Epithelial cell of proximal tubule (primary cell): ENCODE results near the gene EMID1. TPM values are rescaled to one million over a fixed set of nuclear protein-coding genes. Genes with fewer than 3 reads are reported as not detected.

ENCODE experiments used
- DNase-seq: peaks from one replicate; pipeline ENCODE4 v3.0.0-alpha.2; 2011; ENCODE audit warnings: low read depth
- H3K4me3 ChIP-seq: 2 replicates; pipeline ENCODE4 v1.5.1; 2011; ENCODE audit warnings: low read depth, mild to moderate bottlenecking, low read length
- total RNA-seq: library from RNA; depleted of rRNA; stranded (reverse); fragments of >200 nt; gene quantifications from 2 replicates; pipeline ENCODE4 v1.2.3, GENCODE V29; 2015
- TF ChIP-seq, protein P1 (sequence below): conservative IDR thresholded peaks from 2 replicates; pipeline ENCODE4 v1.5.1; 2012; ENCODE audit warnings: low read depth, mild to moderate bottlenecking, low read length

The EMID1 gene
- total RNA-seq, 1 donor from 2014 or later, result 0.17 TPM

DNA sequence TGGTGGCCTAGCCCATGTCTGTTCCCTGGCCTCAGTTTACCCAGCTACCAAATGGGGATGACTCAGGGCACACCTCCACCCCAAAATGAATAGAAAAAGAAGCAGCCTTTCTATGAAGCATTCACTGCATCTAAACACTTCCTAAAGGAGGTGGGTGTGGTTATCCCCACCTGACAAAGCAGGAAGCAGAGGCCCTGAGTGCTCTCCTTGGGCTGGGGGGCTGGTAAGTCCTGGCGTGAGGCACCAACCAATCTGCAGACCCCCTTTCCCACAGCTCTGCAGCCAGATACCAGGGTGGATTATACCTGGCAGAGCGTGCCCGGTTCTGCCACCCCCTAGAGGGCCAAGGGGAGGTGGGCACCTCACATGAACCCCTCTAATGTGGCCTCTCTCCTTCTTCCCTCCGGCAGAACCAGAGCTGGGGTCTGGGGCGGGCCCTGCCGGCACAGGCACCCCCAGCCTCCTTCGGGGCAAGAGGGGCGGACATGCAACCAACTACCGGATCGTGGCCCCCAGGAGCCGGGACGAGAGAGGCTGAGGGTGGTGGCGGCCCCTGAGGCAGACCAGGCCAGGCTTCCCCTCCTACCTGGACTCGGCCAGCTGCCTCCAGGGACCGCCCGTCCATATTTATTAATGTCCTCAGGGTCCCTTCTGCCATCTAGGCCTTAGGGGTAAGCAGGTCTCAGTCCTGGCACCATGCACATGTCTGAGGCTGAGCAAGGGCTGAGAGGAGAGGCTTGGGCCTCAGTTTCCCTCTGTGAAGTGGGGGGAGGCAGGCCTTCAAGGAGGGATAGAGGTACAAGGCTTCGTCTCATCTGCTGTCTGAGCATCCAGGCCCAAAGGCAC, 52.9 kb downstream of the EMID1 start:
- no peak for DNase-seq
- H3K4me3 ChIP-seq, result no peak overlapping the region
- TF ChIP-seq, protein P1, sequence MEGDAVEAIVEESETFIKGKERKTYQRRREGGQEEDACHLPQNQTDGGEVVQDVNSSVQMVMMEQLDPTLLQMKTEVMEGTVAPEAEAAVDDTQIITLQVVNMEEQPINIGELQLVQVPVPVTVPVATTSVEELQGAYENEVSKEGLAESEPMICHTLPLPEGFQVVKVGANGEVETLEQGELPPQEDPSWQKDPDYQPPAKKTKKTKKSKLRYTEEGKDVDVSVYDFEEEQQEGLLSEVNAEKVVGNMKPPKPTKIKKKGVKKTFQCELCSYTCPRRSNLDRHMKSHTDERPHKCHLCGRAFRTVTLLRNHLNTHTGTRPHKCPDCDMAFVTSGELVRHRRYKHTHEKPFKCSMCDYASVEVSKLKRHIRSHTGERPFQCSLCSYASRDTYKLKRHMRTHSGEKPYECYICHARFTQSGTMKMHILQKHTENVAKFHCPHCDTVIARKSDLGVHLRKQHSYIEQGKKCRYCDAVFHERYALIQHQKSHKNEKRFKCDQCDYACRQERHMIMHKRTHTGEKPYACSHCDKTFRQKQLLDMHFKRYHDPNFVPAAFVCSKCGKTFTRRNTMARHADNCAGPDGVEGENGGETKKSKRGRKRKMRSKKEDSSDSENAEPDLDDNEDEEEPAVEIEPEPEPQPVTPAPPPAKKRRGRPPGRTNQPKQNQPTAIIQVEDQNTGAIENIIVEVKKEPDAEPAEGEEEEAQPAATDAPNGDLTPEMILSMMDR, result no peak

GRCh38 chr22:29259253-29259899, 53.7 kb downstream of the EMID1 start:
- H3K4me3 ChIP-seq, result no peak overlapping the region
- DNase-seq, result no peak
- TF ChIP-seq, protein P1, result no peak

- no peak overlapping the region for H3K4me3 ChIP-seq
- DNase-seq, result no peak
- TF ChIP-seq, protein P1, result no peak
Measured at GRCh38 chr22:29260031-29260560, 54.4 kb downstream of the EMID1 start.

GRCh38 chr22:29260601-29261315, 55.1 kb downstream of the EMID1 start:
- DNase-seq, result no peak
- TF ChIP-seq, protein P1, result no peak
- H3K4me3 ChIP-seq, result no peak overlapping the region

GRCh38 chr22:29263791-29264276, 58.1 kb downstream of the EMID1 start:
- no peak overlapping the region for H3K4me3 ChIP-seq
- no peak for DNase-seq
- TF ChIP-seq, protein P1, result no peak

DNA sequence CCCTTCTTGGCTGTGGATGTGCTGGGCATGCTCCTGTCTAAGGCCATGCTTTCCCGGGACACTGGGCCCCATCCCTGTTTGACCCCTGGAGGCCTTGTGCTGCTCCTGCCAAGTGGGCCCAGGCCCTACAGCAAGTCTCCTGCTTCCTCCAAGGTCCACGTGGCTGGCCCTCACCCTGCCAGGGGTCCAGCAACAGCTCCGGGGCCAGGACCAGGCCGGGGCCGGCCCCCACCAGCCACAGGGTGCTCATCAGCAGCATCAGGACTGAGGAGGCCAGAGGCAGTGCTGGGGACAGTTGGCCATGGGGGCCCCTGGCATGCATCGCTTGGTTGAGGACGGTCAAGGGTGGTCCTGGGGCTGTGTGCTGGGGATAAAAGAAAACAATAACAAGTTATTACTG, 59.6 kb downstream of the EMID1 start:
- TF ChIP-seq, protein P1, result no peak
- no peak for DNase-seq
- H3K4me3 ChIP-seq, result no peak overlapping the region
